Ectodermal cell (in vitro differentiated cells): ENCODE measurements around the gene NUDT7.

Experiments
- H3K27ac ChIP-seq: 2 replicates; pipeline ENCODE4 v1.7.0; 2013; ENCODE audit warnings: mild to moderate bottlenecking, low read depth, low read length; ENCODE audit not compliant: insufficient read depth, poor library complexity, severe bottlenecking
- H3K27me3 ChIP-seq: 2 replicates; pipeline ENCODE4 v1.7.0; 2013; ENCODE audit warnings: mild to moderate bottlenecking, low read length; ENCODE audit not compliant: insufficient read depth, control insufficient read depth, poor library complexity, severe bottlenecking
- H3K36me3 ChIP-seq: one replicate; pipeline ENCODE4 v1.7.0; 2013; ENCODE audit warnings: low read length; ENCODE audit not compliant: control insufficient read depth, insufficient read depth
- H3K4me1 ChIP-seq: one replicate; pipeline ENCODE4 v1.7.0; 2013; ENCODE audit warnings: low read length; ENCODE audit not compliant: control insufficient read depth, insufficient read depth
- H3K4me3 ChIP-seq: 2 replicates; pipeline ENCODE4 v1.7.0; 2013; ENCODE audit warnings: low read depth, low read length, control low read depth; ENCODE audit not compliant: insufficient read depth
- H3K9me3 ChIP-seq: 2 replicates; pipeline ENCODE4 v1.7.0; 2013; ENCODE audit warnings: mild to moderate bottlenecking, low read length, moderate library complexity; ENCODE audit not compliant: control insufficient read depth
- WGBS, 2 experiments: methylation state at CpG; one replicate each; pipeline ENCODE4 v1.1.7; 2013; ENCODE audit warnings: missing lambda C conversion rate in 2 of 2; 5-methylcytosine and 5-hydroxymethylcytosine counted together

NUDT7 gene

DNA sequence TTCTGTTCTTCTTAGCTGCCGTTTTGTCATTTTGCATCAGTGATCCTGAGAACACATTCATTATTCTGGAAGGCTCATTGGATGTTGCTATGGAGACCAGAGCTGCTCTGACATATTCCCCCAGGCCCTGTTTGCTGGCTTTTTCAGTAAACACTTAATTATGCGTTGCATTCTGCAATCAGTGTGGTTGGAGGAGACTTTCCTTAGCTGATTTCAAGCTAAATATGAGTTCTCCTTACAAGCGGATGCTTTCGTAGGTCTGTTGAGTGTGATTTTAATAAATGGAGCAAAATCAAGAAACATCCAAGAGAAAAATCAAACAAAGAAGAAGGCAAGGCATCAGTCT is 38.2 kb upstream of the NUDT7 start:
- 82 to 83% methylated on average over 4 of the region's 4 CpGs for WGBS, 2 experiments
- H3K4me3 ChIP-seq = no peak overlapping the region
- peaks cover 7% of the 10 kb centered on the region for H3K4me1 ChIP-seq
- H3K36me3 ChIP-seq = no peaks in the 10 kb centered on the region
- no peaks in the 10 kb centered on the region for H3K27me3 ChIP-seq
- no peak overlapping the region for H3K27ac ChIP-seq
- no peaks in the 10 kb centered on the region for H3K9me3 ChIP-seq

DNA sequence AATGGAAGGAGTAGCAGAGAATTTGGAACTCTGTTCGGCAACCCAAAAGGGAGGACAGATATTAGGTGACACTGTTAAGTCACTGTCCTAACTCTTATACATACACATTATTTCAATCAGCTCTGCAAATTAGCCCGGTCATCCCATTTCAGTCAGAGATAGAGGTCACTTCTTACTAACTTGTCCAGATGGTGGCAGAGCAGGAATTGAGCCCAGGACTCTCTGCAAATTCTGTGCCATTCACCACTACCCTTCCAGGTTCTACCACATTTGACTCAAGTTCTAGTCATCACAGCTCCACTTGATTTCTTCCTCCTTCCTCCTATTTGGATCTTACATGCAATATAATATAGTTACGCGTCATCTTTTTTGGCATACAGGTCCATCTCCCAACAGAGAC is 35.9 kb upstream of the NUDT7 start:
- WGBS, 2 experiments = 66 to 69% methylated on average over 3 to 4 of the region's 4 CpGs

DNA sequence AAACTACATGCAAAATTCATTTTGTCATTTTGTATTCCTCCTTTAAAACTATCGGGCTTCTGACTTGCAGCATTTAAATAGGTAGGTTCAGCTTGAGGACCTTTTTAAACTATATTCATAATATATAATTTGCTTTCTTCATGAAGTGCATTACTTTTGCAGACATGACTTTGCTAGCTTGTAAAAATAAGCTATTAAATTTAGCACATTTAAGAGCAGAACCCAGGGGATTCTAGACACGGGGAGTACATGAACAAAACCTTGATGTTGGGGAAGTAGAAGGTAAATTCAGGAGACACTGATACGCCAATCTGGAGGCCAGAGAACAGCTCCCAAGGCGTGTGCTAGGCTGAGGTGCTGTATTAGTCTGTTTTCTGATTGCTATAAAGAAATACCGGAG is 32.3 kb upstream of the NUDT7 start:
- 94 to 96% methylated on average over 4 to 5 of the region's 5 CpGs for WGBS, 2 experiments
- Histone ChIP-seq H3K27me3 (no peaks in the 10 kb centered on the region), H3K36me3 (no peaks in the 10 kb centered on the region), H3K27ac (no peak overlapping the region), H3K9me3 (no peaks in the 10 kb centered on the region), H3K4me1 (no peaks in the 10 kb centered on the region), H3K4me3 (no peak overlapping the region)

More for the DNA sequence above, 35.9 kb upstream of the NUDT7 start:
- no peak overlapping the region for H3K4me3 ChIP-seq
- H3K9me3 ChIP-seq = no peaks in the 10 kb centered on the region
- no peak overlapping the region for H3K27ac ChIP-seq
- H3K4me1 ChIP-seq = peaks cover 7% of the 10 kb centered on the region
- H3K27me3 ChIP-seq = no peaks in the 10 kb centered on the region
- no peaks in the 10 kb centered on the region for H3K36me3 ChIP-seq

DNA sequence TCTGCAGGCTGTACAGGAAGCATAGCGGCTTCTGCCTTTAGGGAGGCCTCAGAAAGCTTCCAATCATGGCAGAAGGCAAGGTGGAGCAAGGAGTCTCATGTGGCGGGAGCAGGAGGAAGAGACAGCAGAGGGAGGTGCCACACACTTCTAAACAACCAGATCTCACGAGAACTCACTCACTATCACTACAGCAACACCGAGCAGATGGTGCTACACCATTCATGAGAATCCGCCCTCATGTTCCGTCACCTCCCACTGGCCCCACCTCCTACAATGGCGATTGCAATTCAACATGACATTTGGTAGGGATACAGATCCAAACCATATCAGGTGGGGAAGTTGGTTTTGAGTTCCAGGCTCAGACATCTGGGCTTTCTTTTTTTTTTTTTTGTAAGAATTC is 31.9 kb upstream of the NUDT7 start:
- Histone ChIP-seq H3K9me3 (no peaks in the 10 kb centered on the region), H3K36me3 (no peaks in the 10 kb centered on the region), H3K4me1 (no peaks in the 10 kb centered on the region), H3K27ac (no peak overlapping the region), H3K27me3 (no peaks in the 10 kb centered on the region), H3K4me3 (no peak overlapping the region)
- WGBS, 2 experiments = 80 to 82% methylated on average over 7 of the region's 7 CpGs

DNA sequence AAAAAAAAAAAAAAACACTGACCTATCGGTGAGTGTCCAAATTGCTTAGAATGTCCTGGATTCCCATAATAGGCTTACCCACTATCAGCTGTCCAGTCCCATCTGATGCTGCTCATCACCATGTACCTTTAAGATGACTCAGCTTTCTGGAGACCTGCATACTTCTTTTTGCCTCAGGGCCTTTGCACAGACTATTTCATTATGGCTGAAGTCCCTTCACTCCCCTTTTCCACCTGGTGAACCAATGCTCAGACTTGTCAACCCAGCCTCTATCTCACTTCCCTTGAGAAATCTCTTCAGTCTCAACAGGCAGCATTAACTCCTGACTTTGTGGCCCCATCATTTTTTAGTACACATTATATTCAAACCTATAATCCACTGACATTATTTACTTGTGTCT is 29.7 kb upstream of the NUDT7 start:
- no peak overlapping the region for H3K27ac ChIP-seq
- H3K4me1 ChIP-seq = no peaks in the 10 kb centered on the region
- H3K36me3 ChIP-seq = no peaks in the 10 kb centered on the region
- no peaks in the 10 kb centered on the region for H3K27me3 ChIP-seq
- no peak overlapping the region for H3K4me3 ChIP-seq
- WGBS, 2 experiments = 90 to 94% methylated on average over 1 of the region's 1 CpG
- no peaks in the 10 kb centered on the region for H3K9me3 ChIP-seq

DNA sequence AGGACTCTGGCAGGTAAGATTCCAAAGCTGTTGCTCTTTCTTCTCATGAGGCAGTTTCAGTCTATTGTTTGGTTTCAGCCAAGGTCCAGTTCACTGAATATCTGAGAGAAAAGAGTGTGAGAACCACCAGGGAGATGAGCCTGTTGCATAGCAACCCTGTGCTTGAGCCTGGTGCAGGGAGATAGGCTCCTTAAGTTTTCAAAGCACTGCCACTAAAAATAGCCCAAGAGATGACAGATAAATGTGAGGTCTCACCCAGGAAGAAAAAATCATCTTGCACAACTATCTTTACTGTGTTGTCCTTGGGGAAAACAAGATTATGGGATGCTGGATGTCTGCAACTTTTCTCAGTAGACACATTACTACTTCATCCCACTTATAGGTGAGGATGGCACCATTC is 26.2 kb upstream of the NUDT7 start:
- Histone ChIP-seq H3K27ac (no peak overlapping the region), H3K4me3 (no peak overlapping the region)

DNA sequence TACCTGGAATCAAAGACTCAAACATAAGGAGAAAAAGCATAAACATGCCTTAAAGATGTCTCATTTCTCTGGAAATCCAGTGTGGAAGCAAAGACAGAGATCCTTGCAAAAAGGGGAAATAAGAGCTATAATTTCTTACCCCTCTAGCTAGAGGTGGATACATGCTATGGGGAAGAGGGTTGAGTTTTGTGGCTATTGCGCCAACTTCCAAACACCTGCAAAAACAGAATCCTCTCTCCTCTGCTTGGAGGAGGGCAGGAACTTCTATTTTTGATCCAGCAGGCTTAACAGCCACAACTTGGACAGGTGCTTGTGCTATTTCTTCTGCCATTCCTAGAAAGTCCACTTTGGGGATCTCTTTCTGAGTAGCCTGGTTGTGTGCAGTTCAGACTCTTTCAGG is 21.5 kb upstream of the NUDT7 start:
- no peaks in the 10 kb centered on the region for H3K36me3 ChIP-seq
- WGBS, 2 experiments = 90 to 100% methylated on average over 1 of the region's 1 CpG
- H3K27me3 ChIP-seq = no peaks in the 10 kb centered on the region
- H3K4me3 ChIP-seq = no peak overlapping the region
- H3K9me3 ChIP-seq = no peaks in the 10 kb centered on the region
- H3K4me1 ChIP-seq = no peaks in the 10 kb centered on the region
- no peak overlapping the region for H3K27ac ChIP-seq

More for the DNA sequence above, 26.2 kb upstream of the NUDT7 start:
- Histone ChIP-seq H3K36me3 (no peaks in the 10 kb centered on the region), H3K9me3 (no peaks in the 10 kb centered on the region), H3K4me1 (no peaks in the 10 kb centered on the region), H3K27me3 (no peaks in the 10 kb centered on the region)

DNA sequence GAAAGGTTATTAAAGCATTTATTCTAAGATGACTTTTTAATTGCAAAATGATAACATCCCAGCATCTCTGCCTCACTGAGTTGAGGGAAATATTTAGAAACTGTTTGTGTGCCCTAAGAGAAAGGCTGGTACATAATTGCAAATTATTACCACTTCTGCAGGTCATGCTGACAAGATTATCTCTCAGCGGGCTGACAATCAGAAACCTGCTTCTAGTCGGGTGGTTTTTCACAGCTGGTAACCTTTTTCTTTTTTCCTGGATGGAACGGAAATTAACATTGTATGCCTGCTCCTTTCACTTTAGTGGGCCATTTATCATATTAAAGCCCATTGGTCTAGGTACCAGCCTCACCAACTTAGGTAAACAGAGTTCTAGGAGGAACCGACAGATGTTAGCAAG is 17.0 kb upstream of the NUDT7 start:
- Histone ChIP-seq H3K4me1 (no peaks in the 10 kb centered on the region), H3K4me3 (no peak overlapping the region), H3K27me3 (no peaks in the 10 kb centered on the region), H3K27ac (no peak overlapping the region), H3K9me3 (no peaks in the 10 kb centered on the region), H3K36me3 (no peaks in the 10 kb centered on the region)
- 73 to 76% methylated on average over 4 of the region's 4 CpGs for WGBS, 2 experiments

DNA sequence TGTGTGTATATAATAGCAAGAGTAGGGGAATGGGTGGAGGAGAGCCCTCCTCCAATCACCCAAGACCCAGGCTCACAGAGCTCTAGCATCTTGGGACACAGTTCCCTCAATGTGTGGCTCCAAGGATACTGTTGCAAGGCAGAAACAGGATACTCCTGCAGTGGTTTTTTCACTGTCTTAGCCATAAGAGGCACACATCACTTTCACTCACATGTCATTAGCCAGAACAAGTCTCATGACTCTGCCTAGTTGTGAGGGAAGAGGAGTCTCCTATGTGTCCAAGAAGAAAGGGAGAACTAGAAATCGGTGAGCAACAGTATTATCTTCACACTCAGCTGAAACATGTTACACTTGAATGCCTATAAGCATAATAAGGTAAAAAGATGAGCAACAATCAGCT is 11.1 kb upstream of the NUDT7 start:
- no peak overlapping the region for H3K4me3 ChIP-seq
- no peaks in the 10 kb centered on the region for H3K27me3 ChIP-seq
- no peaks in the 10 kb centered on the region for H3K4me1 ChIP-seq
- WGBS, 2 experiments = 89% methylated on average over 1 of the region's 1 CpG; no CpG with 5 or more reads in 1 of the 2 experiments
- no peak overlapping the region for H3K27ac ChIP-seq
- no peaks in the 10 kb centered on the region for H3K36me3 ChIP-seq
- no peaks in the 10 kb centered on the region for H3K9me3 ChIP-seq

DNA sequence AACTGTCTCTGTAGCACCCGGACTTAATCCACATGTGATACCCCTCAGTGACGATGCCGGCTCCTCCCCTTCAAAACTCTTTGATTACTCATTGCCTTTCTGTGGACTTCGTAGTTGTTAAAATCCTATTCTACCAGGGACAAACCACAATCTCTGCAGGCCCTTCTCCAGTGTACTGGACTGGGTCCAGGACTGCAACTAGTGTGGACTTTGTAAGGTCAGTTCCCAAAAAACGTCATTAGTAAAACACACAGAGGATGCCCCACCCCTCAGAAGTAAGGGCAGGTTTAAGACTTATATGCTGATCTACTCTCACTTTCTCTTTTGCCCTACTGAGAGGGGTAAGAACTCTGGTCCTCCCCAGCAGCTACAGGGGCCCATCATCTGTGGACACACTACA is 10.5 kb upstream of the NUDT7 start:
- Histone ChIP-seq H3K9me3 (no peaks in the 10 kb centered on the region), H3K36me3 (no peaks in the 10 kb centered on the region), H3K4me1 (no peaks in the 10 kb centered on the region), H3K4me3 (no peak overlapping the region), H3K27me3 (no peaks in the 10 kb centered on the region), H3K27ac (no peak overlapping the region)
- WGBS, 2 experiments = 81 to 85% methylated on average over 5 of the region's 5 CpGs

DNA sequence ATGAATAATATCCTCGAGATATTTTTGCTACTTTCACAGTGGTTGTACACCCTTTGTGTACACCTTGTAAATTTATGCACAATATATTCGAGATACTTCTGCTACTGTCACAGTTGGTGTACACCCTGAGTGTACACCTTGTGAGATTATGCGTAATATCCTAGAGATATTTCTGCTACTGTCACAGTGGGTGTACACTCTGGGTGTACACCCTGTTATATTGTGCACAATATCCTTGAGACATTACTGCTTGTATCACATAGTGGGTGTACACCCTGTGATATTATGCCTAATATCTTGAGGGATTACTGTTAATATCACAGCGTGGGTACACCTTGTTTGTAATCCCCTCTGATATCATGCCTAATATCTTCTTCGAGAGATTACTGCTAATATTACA is 7.2 kb upstream of the NUDT7 start:
- no peaks in the 10 kb centered on the region for H3K36me3 ChIP-seq
- WGBS, 2 experiments = 89 to 98% methylated on average over 5 of the region's 5 CpGs
- no peak overlapping the region for H3K4me3 ChIP-seq
- H3K27ac ChIP-seq = no peak overlapping the region
- no peaks in the 10 kb centered on the region for H3K27me3 ChIP-seq
- no peaks in the 10 kb centered on the region for H3K9me3 ChIP-seq
- H3K4me1 ChIP-seq = no peaks in the 10 kb centered on the region
